HuH-7 (cell line): ENCODE results near the gene STAB2.

Experiments used
- DNase-seq: peaks from one replicate; pipeline ENCODE4 v3.0.0; 2011; ENCODE audit warnings: low spot score

The STAB2 gene

GRCh38 chr12:103783744-103784664 is 196.9 kb downstream of the STAB2 start:
- no peak for DNase-seq

DNA sequence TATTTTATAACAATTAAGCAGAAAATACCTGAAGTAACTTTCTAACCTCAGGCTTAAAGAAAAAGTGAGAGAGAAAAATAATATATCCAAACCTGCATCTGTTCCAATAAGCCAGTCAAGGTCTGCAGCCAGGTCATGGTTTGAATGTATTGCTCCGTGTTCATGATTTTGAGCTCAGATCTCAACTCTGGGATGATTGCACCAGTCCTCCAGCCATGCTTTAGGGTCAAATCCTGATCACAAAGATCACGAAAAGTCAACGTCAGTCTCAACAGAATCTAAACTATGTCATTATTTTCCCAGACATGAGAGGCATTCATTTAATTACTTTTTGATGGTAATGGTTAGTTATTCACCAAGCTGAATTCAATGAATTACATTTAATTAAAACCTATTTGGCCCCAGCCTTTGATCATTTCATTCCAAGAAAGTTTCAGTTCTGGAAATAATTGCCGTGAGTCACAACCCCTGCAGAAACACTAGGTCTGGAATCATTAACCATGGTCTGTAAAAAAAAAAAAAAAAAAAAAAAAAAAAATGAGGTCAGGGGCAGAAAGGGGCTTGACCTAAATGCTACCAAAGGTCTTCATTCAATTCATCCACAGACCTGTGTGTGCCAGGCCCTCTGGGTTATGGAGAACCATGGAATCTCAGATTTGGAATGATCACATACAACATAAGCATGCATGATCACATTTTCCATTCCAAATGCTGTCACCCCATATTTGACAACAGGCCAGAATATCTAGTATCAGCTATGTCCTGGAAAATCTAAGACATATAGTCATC is 198.4 kb downstream of the STAB2 start:
- DNase-seq = no peak

- DNase-seq = no peak
These were observed 199.1 kb downstream of the STAB2 start for GRCh38 chr12:103786201-103786600.

DNA sequence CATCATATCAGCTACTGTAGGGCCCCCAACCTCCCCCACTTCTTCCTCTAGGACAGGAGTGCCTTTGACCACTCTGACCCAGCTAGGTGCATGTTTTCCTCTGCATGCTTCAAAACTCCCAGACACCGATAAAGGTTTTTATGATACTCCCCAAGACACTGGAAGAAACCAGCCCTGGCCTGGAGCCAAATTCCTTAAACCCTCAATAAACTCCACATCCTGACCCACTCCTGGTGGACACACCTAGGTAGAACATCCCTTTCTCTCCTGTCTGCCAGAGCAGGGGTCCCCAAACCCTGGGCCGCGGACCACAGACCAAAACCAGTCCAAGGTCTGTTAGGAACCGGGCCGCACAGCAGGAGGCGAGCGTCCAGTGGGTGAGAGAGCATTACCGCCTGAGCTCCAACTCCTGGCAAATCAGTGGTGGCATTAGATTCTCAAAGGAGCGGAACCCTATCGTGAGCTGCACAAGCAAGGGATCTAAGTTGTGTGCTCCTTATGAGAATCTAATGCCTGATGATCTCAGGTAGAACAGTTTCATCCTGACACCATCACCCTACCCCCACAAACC is 204.4 kb downstream of the STAB2 start:
- DNase-seq = no peak

DNA sequence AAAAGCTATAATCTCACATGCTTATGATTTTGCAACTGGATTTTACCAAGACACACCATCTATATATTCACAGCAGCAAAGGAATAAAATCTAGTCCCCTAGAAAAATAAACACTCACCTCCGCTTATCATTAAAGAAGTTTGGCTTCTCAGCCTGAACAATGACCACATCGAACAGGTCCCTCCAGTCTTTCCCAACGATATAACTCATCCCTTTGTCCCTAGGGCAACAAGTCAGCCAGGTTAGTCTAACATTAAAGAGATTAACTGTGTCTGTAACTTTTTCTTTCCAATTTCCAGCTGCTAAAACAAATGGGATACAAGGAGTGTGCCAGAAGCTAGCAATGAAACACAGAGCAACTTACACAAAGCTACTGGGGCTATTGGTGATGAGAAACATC is 206.0 kb downstream of the STAB2 start:
- no peak for DNase-seq

GRCh38 chr12:103793512-103794045 is 206.5 kb downstream of the STAB2 start:
- DNase-seq = no peak

DNA sequence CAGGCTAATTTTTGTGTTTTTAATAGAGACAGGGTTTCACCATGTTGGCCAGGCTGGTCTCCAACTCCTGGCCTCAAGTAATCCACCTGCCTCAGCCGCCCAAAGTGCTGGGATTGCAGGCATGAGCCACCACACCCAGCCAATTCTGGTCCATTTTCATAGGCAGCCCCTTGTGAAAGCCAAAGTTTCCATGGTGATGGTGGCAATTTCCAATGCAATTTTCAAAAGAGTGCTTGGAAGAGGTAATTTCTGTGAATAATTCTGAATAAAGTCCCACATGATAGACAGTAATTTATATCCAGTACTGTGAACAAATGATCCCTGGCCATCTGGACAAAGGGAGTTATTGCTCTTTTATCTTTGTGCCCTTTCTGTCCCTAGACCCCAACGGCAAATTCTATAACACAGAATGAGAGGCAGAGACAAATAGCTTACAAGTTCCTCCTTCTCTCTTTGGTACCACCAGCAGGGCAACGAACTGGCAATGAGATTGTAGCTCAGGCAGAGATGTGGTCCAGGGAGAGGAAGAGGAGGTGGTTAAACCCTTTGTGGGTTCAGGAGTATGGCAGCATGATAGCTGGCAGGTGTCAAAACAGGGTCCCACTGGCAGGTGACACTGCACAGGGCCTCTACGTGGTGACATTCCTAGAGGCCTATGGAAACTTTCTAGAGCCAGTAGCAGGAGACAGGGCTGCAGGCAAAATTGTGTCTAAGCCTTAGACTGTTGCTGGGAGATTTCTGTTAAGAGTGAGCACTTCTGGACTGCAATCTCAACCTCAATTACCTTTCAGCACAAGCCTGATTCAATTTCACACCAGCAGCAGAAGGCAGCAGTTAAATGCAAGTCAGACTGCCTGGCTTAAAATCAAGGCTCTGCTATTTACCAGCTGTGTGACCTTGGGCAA is 207.5 kb downstream of the STAB2 start:
- DNase-seq = no peak

GRCh38 chr12:103798586-103798985 is 211.5 kb downstream of the STAB2 start:
- no peak for DNase-seq

DNA sequence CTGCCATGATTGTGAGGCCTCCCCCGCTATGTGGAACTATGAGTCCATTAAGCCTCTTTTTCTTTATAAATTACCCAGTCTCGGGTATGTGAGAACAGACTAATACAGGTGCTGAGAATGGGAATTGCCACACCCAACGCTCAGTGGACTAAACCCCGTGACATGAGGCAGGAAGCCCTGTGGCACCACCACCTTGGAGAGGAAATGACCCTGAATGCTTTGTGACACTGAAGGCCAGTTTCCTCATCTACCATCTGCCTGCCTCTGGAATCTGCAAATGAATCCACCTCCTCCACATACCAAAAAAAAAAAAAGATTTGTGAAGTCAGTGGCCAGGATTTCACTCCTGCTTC is 212.4 kb downstream of the STAB2 start:
- DNase-seq = no peak

DNA sequence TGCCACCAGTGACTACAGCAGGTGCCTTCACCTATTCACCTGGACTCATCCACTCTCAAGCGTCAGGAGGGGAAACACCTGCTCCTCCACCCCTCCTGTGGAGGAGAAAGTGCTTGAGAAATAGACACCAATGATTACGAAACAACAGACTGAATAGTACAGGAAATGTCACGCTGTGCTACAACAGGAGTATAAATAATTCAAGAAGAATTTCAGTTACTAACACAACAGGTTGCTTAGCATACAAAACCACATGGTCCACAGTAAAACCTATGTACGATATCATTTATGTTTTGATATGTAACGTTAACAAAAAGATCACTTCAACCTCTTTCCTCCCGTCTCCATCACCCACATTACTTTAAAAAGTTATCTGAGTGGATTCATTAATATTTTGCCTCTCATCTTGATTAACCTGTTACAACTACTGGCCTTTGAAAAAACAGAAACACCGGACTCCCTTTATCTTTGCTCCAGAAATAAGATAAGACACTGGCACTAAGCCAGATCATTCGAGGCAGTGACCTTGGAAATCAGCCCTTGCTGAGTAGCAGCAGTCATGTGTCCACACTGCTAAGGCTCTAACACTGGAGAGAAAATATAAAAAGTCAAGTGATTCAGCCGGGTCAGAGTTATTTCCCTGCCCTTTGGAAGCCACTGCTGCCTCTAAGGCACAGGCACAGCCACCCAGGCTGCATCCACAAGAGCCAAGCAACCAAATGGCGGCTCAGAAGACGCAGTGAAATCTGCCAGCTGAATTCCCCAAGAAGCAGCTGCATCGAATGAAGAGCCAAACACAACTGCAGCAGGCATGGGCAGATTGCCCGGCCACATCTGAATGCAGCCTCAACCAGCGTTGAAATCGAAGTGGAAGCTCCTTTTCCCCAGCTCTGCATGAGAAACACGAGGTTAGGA is 213.0 kb downstream of the STAB2 start:
- DNase-seq = peak; percentile 36

DNA sequence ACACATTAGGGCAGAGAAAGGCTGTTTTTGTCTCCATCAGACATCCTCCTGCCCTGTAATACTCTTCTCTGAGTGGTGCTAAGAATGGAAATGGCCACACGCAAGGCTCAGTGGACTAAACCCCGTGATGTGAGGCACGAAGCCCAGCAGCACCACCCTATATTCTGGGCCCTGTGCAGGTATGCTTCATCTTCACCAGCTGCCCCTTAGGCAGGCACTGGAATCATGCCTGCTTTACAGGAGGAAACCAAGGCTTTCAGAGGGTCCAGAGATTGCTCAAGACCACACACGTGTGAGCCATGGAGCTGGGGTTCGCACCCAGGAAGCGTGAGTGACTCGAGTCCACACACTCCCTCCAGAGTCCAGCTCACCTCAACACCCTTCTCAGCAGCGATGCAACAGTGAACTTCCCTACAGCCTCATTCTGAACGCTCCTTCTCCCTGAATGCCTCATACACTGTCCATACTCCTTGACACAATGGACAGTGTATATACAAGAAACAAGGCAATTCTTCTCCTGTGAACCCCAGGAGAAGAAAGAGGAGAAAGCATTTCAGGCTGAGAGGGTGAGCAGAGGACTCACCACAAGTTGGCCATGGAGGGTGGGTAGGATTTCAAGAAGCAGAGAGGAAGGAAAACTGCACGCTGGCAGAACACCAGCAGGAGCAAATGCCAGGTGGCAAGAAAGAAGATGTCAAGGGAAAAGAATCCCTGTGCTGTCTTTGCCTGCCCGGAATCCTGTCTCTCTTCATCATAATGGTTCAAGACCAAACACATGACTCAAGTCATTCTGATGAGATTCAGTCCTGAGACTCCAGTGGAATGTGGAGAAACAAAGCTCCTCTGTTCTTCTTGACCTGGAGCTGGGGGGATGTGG is 214.9 kb downstream of the STAB2 start:
- DNase-seq = no peak

GRCh38 chr12:103802586-103802886 is 215.5 kb downstream of the STAB2 start:
- no peak for DNase-seq

DNA sequence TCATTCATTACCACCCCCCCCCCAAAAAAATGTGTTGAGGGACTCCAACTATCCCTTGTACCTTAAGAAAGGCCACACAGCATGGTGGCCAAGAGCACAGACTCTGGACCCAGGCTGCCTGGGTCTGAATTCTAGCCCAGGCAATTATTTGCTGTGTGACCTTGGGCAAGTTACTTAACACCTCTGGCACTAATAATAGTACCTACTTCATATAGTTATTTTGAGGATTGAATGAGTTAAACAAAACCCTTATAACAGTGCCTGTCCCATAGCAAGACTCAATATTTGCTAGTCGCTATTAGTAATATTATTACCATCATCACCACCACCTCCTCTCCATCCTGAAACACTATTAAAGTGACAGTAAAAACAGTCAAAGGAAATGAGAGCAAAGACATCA is 216.8 kb downstream of the STAB2 start:
- DNase-seq = no peak

- no peak for DNase-seq
These were observed 218.7 kb downstream of the STAB2 start for GRCh38 chr12:103805655-103806360.

DNA sequence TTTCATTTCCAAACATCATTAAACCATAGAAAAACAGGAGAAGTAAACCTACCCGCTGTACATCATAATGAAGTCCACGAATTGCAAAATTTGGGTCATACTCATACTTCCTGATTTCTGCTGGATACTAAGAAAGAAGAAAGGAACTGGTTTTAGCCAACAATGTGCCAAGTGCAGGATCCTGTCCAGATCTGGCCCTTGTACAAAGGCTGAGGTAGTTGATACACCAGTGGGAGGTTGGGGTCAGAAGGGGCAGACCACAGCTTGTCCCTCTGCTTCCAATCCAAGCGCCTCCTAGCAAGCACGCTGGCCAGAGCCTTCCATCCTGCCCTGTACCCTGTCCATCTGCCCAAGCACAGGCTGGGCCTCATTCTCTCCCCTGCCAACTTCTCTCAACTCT is 219.7 kb downstream of the STAB2 start:
- DNase-seq = no peak

- DNase-seq = no peak
These were observed 220.6 kb downstream of the STAB2 start for GRCh38 chr12:103807561-103808238.

DNA sequence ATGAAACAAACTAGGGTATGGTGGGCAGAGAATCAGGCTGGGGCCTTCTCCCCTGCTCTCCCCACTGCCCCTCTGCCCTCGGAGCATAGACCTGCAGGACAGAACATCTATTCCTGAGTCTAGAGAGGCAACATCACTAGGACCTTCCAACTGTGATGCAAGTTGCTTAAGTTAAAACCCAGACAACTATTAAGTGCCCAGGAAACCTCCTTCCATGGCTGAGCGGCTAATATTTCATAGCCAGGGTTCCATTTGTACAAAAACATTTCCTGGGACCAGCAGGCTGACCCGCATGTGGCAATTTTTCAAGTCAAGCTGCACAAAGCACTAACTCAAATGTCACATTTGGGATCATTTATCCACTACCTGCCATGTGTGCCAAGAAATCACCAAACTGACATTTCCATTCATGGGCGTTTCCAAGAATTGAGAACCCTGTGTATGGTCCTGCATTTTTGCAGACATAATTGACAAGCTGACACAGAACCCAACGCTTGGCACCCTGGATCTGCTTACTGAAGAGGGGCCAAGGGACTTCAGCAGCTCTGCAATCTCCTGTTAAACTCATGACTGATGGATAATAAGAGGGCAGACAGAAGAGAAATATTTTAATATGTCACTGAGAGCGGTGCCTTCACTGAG is 221.3 kb downstream of the STAB2 start:
- no peak for DNase-seq

DNA sequence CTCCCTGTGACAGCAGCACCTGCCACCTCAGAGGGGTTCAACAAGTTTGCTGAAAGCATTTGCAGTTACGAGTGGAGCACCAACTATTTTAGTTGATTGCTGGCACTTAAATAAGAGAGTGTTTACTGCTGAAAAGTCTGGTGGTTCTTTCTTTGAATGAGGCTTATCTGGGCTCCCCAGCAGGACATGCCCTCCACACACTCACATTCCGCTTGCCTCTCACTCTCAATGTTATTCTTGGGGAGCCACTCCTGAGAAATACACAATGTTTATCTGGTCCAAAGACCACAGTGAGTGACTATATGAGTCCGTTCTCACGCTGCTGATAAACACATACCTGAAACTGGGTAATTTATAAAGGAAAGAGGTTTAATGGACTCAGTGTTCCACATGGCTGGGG is 222.1 kb downstream of the STAB2 start:
- DNase-seq = no peak
